HG03460 (cell line): ENCODE measurements around the gene MKNK2.

Experiments
- ATAC-seq: cut with Tn5 transposase; IDR thresholded peaks from one replicate; pipeline ENCODE4 v1.9.1; 2021; ENCODE audit not compliant: unreplicated experiment

Gene MKNK2

GRCh38 chr19:2080336-2080988, 29.4 kb upstream of the MKNK2 start:
- no peak for ATAC-seq

GRCh38 chr19:2079865-2080301, 28.8 kb upstream of the MKNK2 start:
- no peak for ATAC-seq

- no peak for ATAC-seq
Observed at GRCh38 chr19:2079076-2079864, 28.2 kb upstream of the MKNK2 start.

GRCh38 chr19:2077833-2078619, 27.0 kb upstream of the MKNK2 start:
- no peak for ATAC-seq

- no peak for ATAC-seq
Observed at GRCh38 chr19:2077398-2077797, 26.4 kb upstream of the MKNK2 start.

GRCh38 chr19:2076526-2076944, 25.5 kb upstream of the MKNK2 start:
- no peak for ATAC-seq

GRCh38 chr19:2072757-2073551, 21.9 kb upstream of the MKNK2 start:
- no peak for ATAC-seq

- ATAC-seq = no peak
Observed at GRCh38 chr19:2070986-2071673, 20.1 kb upstream of the MKNK2 start.

GRCh38 chr19:2070436-2070827, 19.4 kb upstream of the MKNK2 start:
- no peak for ATAC-seq

GRCh38 chr19:2064788-2065524, 13.9 kb upstream of the MKNK2 start:
- ATAC-seq = no peak

- ATAC-seq = no peak
Observed at GRCh38 chr19:2064395-2064787, 13.3 kb upstream of the MKNK2 start.

GRCh38 chr19:2063824-2064223, 12.8 kb upstream of the MKNK2 start:
- no peak for ATAC-seq

- no peak for ATAC-seq
Observed at GRCh38 chr19:2062770-2063169, 11.7 kb upstream of the MKNK2 start.

- no peak for ATAC-seq
Observed at GRCh38 chr19:2062389-2062729, 11.3 kb upstream of the MKNK2 start.

- peak; percentile 56 for ATAC-seq
Observed at GRCh38 chr19:2061495-2062388, 10.7 kb upstream of the MKNK2 start.

- ATAC-seq = peak; percentile 22
Observed at GRCh38 chr19:2060884-2061494, 9.9 kb upstream of the MKNK2 start.

GRCh38 chr19:2059422-2060201, 8.6 kb upstream of the MKNK2 start:
- ATAC-seq = no peak
